Suprapubic skin (tissue), 4 donors: ENCODE data around the gene EFCAB6. TPM values are rescaled to one million over a fixed set of nuclear protein-coding genes. Genes with fewer than 3 reads are reported as not detected.

Source experiments
- DNase-seq, 2 donors: peaks; one replicate each; pipeline ENCODE4 v3.0.0-alpha.2; 2019; ENCODE audit warnings: low spot score in 2 of 2
- H3K27ac ChIP-seq: fragments of 200-600 bp; sonication (generic); one replicate; pipeline ENCODE4 v1.5.1; 2019
- H3K27me3 ChIP-seq: fragments of 200-600 bp; sonication (generic); one replicate; pipeline ENCODE4 v1.5.1; 2019
- H3K36me3 ChIP-seq: fragments of 200-600 bp; sonication (generic); one replicate; pipeline ENCODE4 v1.5.1; 2019
- H3K4me1 ChIP-seq: fragments of 200-600 bp; sonication (generic); one replicate; pipeline ENCODE4 v1.5.1; 2019
- H3K4me3 ChIP-seq: fragments of 200-600 bp; sonication (generic); one replicate; pipeline ENCODE4 v1.5.1; 2019; ENCODE audit warnings: mild to moderate bottlenecking
- H3K9me3 ChIP-seq: fragments of 200-600 bp; sonication (generic); one replicate; pipeline ENCODE4 v1.5.1; 2019
- EP300 ChIP-seq: sonication (generic); formaldehyde crosslinking; IDR thresholded peaks from one replicate; pipeline ENCODE4 v1.6.1; 2017; ENCODE audit warnings: antibody characterized with exemption
- POLR2A ChIP-seq, 2 donors: fragments of 450-650 bp; IDR thresholded peaks; one replicate each; pipeline ENCODE4 v1.6.1; 2017; ENCODE audit warnings: antibody characterized with exemption in 2 of 2, mild to moderate bottlenecking in 2 of 2, moderate library complexity in 2 of 2
- POLR2AphosphoS5 ChIP-seq, 3 donors: sonication (generic); formaldehyde crosslinking; IDR thresholded peaks; one replicate each; pipeline ENCODE4 v1.6.1; 2017; ENCODE audit warnings: antibody characterized with exemption in 3 of 3
- WGBS: methylation state at CpG from one replicate; pipeline ENCODE4 v1.1.5; 2018; 5-methylcytosine and 5-hydroxymethylcytosine counted together
- total RNA-seq, 4 donors: library from RNA; depleted of rRNA; stranded (reverse); fragments of >200 nt; gene quantifications; one replicate each; pipeline ENCODE4 v1.1.0, GENCODE V29; 2016
- TF ChIP-seq, protein P1 (sequence below), 2 donors: fragments of 200-600 bp in 1 of 2; fragments of 450-650 bp in 1 of 2; sonication (generic) in 1 of 2; IDR thresholded peaks; one replicate each; pipeline ENCODE4 v1.5.1; 2016 to 2019; ENCODE audit warnings: antibody characterized with exemption in 2 of 2, mild to moderate bottlenecking in 1 of 2, moderate library complexity in 1 of 2

The EFCAB6 gene
- total RNA-seq, 4 donors from 2014 or later, result 1.9 to 4.9 (median 2.9) TPM

DNA sequence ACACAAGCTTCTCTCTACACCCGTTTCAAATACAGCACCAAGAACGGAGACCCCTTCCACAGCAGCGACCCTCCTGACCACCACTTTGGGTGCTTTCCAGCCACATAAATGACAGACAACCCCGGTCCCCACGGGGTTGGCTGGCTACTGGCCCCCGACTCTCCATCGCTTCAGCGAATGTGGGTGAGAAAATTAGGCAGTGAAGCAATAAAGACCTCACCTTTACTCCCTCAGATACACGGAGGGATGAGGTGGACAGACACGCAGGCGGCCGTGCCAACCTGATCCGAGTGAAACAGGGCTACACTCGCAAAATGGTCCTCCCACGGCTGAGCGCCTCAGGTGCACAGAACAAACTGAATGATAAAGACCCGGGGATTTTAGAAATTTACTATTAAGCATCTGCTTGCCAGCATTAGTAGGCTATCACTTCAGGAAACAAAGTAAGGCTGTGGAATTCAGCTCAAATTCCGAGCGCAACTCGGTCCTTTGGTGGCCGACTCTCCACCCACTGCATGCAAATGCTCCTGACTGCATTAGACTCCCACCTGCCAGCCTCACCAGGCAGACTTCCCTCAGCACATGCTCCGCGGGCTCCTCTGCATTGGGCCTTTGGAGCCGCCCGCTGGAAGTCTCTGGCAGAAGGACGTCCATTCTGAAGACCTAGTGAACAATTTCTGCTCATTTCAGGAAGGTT is 12.8 kb upstream of the EFCAB6 start:
- Histone ChIP-seq H3K9me3 (no peaks in the 10 kb centered on the region), H3K4me1 (peaks cover 13% of the 10 kb centered on the region), H3K27me3 (peaks cover 39% of the 10 kb centered on the region), H3K27ac (no peak overlapping the region), H3K36me3 (no peaks in the 10 kb centered on the region), H3K4me3 (no peak overlapping the region)
- TF ChIP-seq EP300, result no peak
- no peak for TF ChIP-seq POLR2AphosphoS5 (IDR thresholded peaks at IDR 0.05)
- TF ChIP-seq, protein P1, sequence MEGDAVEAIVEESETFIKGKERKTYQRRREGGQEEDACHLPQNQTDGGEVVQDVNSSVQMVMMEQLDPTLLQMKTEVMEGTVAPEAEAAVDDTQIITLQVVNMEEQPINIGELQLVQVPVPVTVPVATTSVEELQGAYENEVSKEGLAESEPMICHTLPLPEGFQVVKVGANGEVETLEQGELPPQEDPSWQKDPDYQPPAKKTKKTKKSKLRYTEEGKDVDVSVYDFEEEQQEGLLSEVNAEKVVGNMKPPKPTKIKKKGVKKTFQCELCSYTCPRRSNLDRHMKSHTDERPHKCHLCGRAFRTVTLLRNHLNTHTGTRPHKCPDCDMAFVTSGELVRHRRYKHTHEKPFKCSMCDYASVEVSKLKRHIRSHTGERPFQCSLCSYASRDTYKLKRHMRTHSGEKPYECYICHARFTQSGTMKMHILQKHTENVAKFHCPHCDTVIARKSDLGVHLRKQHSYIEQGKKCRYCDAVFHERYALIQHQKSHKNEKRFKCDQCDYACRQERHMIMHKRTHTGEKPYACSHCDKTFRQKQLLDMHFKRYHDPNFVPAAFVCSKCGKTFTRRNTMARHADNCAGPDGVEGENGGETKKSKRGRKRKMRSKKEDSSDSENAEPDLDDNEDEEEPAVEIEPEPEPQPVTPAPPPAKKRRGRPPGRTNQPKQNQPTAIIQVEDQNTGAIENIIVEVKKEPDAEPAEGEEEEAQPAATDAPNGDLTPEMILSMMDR (IDR thresholded peaks at IDR 0.05), result no peak
- TF ChIP-seq POLR2A (IDR thresholded peaks at IDR 0.05), result no peak
- DNase-seq, result peak in 1 of 2 donors; percentile 52
- WGBS, result 83% methylated on average over 26 of the region's 26 CpGs

DNA sequence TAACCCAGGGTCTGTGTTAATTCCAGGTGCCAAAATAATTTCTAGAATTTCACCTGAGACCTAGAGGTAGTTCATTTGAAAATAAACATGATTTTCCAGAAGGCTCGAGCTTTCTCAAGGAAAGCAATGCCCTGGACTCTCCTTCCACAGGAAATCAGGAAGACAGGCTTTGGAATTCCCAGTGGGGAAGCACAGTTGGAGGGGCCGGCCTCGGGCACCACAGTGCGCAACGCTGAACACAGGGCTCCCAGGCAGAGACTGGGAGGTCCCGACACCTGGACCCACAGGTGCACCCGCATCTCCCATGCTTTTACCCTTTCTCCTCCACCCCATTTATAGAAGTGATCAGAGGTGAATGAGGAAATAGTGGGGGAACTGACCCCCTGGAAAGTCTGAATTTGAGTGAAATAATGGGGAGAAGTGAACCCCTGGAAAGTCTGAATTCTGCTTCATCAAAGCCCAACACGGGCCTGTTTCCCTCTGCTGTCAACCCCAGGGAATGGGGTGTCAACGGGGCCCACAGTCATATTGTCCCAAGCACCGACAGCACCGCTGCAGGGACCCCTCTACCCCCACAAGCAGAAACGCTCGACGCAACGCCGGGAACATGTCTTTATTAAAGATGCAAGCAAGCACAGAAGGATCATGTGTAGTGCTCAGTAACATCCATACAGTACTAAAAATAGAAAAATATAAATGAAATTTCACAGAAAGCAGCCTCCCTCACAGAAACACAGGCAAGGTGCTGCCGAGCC is 12.0 kb upstream of the EFCAB6 start:
- 74% methylated on average over 17 of the region's 17 CpGs for WGBS
- H3K27me3 ChIP-seq, result peaks cover 47% of the 10 kb centered on the region
- no peak overlapping the region for H3K4me3 ChIP-seq
- no peak overlapping the region for H3K27ac ChIP-seq
- H3K36me3 ChIP-seq, result no peaks in the 10 kb centered on the region
- peak in 1 of 2 donors; percentile 69 for DNase-seq
- no peaks in the 10 kb centered on the region for H3K9me3 ChIP-seq
- H3K4me1 ChIP-seq, result peaks cover 8% of the 10 kb centered on the region
- TF ChIP-seq EP300 (no peak), POLR2A (IDR thresholded peaks at IDR 0.05) (no peak), POLR2AphosphoS5 (IDR thresholded peaks at IDR 0.05) (no peak)
- TF ChIP-seq, protein P1 (IDR thresholded peaks at IDR 0.05), result no peak

- Histone ChIP-seq H3K27ac (no peak overlapping the region), H3K27me3 (peaks cover 48% of the 10 kb centered on the region), H3K4me3 (no peak overlapping the region), H3K4me1 (peaks cover 8% of the 10 kb centered on the region), H3K36me3 (no peaks in the 10 kb centered on the region), H3K9me3 (no peaks in the 10 kb centered on the region)
- TF ChIP-seq, protein P1 (IDR thresholded peaks at IDR 0.05), result no peak
- TF ChIP-seq POLR2AphosphoS5 (IDR thresholded peaks at IDR 0.05) (no peak), EP300 (no peak), POLR2A (IDR thresholded peaks at IDR 0.05) (no peak)
- 71% methylated on average over 10 of the region's 13 CpGs for WGBS
- peak in 1 of 2 donors; percentile 38 for DNase-seq
These were observed 11.3 kb upstream of the EFCAB6 start for GRCh38 chr22:43823353-43823908.

DNA sequence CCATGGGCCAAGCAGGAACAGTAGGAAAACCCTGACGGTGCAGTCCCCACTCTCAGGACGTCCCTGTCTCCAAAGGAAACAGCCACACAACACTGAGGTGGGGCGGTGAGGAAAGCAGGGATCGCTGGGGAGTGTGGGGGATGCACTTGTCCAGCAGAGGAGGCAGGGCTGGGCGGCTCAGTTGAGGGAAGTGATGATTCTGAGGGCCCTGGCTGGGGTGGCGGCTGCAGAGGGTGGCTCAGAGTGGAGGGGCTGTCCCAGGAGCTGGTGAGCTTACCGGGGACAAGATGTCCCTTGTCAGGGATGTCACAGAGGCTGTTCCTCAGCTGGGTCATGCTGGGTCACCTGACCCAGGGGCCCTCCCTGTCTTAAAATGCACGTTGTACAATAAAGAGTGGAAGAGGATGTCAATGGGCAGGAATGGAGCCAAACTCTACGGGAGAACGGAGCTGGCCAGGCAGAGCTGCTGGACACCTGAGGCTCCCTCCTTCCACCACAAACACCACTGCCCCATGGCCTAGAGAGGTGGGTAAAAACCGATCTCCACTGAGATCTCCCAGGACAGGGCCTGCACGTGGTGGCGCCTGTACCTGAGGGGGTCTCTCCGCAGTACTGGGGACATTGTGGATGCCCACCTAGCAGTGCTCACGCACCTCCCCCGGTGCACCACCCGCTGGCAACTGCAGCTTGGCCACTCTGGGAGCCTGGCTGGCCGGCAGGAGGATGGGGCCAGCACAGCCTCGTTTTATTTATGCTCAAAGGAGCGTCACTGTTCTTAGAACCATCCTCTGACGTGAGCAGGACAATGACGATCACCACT is 9.7 kb upstream of the EFCAB6 start:
- 60% methylated on average over 6 of the region's 22 CpGs for WGBS

GRCh38 chr22:43820651-43821305 is 8.7 kb upstream of the EFCAB6 start:
- WGBS, result 64% methylated on average over 16 of the region's 18 CpGs
- TF ChIP-seq POLR2A (IDR thresholded peaks at IDR 0.05) (no peak), EP300 (no peak), POLR2AphosphoS5 (IDR thresholded peaks at IDR 0.05) (no peak)
- TF ChIP-seq, protein P1 (IDR thresholded peaks at IDR 0.05), result no peak
- no peak overlapping the region for H3K27ac ChIP-seq
- H3K27me3 ChIP-seq, result peaks cover 48% of the 10 kb centered on the region
- no peak for DNase-seq
- no peak overlapping the region for H3K4me3 ChIP-seq
- no peaks in the 10 kb centered on the region for H3K9me3 ChIP-seq
- no peaks in the 10 kb centered on the region for H3K36me3 ChIP-seq
- no peaks in the 10 kb centered on the region for H3K4me1 ChIP-seq

More for the DNA sequence above, 9.7 kb upstream of the EFCAB6 start:
- Histone ChIP-seq H3K36me3 (no peaks in the 10 kb centered on the region), H3K4me3 (no peak overlapping the region), H3K27ac (no peak overlapping the region), H3K4me1 (peaks cover 3% of the 10 kb centered on the region), H3K27me3 (peaks cover 48% of the 10 kb centered on the region), H3K9me3 (no peaks in the 10 kb centered on the region)
- no peak for DNase-seq
- no peak for TF ChIP-seq EP300
- TF ChIP-seq POLR2AphosphoS5 (IDR thresholded peaks at IDR 0.05), result no peak
